ENCODE results near the gene BMERB1.
"Not testable (repeated sequence)": the region's sequence is repeated elsewhere in the genome, so short reads cannot be mapped to it uniquely, and the experiment has no call there.

The BMERB1 gene

DNA sequence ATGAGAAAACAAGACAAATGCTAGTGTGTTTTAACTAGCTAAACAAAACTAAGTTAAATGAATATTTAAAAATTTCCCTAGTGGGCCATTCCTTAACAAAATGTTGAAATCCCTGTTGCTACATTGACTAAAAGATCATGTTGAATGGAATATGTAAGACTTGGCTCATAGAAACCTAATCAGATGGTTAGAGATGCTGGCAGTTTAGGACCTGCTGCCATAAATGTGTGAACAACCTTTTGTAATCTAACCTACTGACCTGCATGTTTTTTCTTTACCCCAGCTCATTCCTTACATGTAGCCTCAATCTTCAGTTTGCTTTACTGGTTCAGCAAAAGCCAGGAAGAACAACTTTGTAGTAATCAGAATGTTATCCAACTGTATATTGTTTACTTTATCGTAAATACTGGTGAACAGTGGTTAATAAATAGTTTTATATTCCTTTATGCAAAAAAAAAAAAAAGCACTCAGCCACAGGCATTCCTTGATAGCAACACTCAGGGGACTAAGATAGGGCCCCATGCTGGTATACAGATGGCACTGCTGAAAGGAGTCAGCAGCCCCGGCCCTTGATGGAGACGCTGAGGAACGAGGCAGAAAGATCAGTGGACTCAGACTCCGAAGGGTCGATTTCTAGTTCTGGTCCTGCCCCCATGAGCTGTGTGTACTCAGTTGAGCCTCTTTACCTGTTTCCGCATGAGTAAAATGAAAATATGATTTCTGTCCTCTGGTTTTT is 130.4 kb downstream of the BMERB1 start:
- DNase-seq = no peak
- H3K27ac Mint-ChIP-seq = no peak overlapping the region
- H3K9me3 Mint-ChIP-seq = peaks cover 10% of the 10 kb centered on the region
- H3K4me1 Mint-ChIP-seq = peaks cover 45% of the 10 kb centered on the region
- H3K27me3 Mint-ChIP-seq (ENCODE audit: low read depth, poor library complexity) = no peaks in the 10 kb centered on the region
- TF ChIP-seq, protein P1, sequence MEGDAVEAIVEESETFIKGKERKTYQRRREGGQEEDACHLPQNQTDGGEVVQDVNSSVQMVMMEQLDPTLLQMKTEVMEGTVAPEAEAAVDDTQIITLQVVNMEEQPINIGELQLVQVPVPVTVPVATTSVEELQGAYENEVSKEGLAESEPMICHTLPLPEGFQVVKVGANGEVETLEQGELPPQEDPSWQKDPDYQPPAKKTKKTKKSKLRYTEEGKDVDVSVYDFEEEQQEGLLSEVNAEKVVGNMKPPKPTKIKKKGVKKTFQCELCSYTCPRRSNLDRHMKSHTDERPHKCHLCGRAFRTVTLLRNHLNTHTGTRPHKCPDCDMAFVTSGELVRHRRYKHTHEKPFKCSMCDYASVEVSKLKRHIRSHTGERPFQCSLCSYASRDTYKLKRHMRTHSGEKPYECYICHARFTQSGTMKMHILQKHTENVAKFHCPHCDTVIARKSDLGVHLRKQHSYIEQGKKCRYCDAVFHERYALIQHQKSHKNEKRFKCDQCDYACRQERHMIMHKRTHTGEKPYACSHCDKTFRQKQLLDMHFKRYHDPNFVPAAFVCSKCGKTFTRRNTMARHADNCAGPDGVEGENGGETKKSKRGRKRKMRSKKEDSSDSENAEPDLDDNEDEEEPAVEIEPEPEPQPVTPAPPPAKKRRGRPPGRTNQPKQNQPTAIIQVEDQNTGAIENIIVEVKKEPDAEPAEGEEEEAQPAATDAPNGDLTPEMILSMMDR (IDR thresholded peaks at IDR 0.05) = no peak
- H3K36me3 Mint-ChIP-seq (ENCODE audit: low read depth) = peaks cover 39% of the 10 kb centered on the region
- H3K4me3 Mint-ChIP-seq = no peak overlapping the region

DNA sequence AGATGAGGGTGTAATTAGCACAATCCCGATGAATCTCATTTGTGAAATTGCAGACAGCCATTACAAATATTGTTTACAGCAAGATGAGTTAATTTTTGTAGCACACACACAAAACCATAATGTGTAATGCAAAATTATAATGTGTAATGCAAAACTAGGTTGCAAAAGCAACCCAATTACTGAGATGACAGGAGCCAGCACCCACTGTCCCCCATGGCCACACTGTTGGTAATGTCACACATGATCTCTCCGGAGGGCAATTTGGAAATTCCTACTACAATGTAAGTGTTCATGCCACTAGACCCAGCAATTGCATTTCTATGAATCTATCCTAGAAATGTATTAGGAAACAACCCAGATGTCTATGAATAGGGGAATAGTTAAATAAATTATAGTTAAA is 131.7 kb downstream of the BMERB1 start:
- H3K27ac Mint-ChIP-seq = peak overlapping the region; percentile 72
- H3K36me3 Mint-ChIP-seq (ENCODE audit: low read depth) = peaks cover 48% of the 10 kb centered on the region
- H3K4me3 Mint-ChIP-seq = no peak overlapping the region
- TF ChIP-seq, protein P1 (IDR thresholded peaks at IDR 0.05) = no peak
- peaks cover 12% of the 10 kb centered on the region for H3K9me3 Mint-ChIP-seq
- H3K4me1 Mint-ChIP-seq = peaks cover 41% of the 10 kb centered on the region
- no peaks in the 10 kb centered on the region for H3K27me3 Mint-ChIP-seq (ENCODE audit: low read depth, poor library complexity)
- no peak for DNase-seq

DNA sequence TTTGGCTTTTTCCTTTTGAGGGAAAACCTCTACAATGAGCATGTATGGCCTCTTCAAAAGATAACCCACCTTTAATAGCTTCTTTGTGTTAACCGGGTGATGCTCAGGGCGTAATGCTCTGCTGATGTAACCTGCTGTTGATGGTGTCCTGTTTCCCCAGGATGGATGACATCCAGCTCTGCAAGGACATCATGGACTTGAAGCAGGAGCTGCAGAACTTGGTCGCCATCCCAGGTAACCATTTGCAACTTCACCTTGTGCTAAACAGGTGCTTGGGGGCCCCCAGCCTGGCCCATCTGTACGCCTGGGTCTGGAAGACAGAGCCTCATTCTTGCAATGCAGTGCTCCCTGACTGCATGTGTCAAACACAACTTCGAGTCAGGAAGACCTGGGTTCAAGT is 133.4 kb downstream of the BMERB1 start:
- no peak overlapping the region for H3K4me3 Mint-ChIP-seq
- no peak for DNase-seq
- H3K9me3 Mint-ChIP-seq = peaks cover 16% of the 10 kb centered on the region
- peaks cover 53% of the 10 kb centered on the region for H3K36me3 Mint-ChIP-seq (ENCODE audit: low read depth)
- no peaks in the 10 kb centered on the region for H3K27me3 Mint-ChIP-seq (ENCODE audit: low read depth, poor library complexity)
- H3K27ac Mint-ChIP-seq = no peak overlapping the region
- peaks cover 50% of the 10 kb centered on the region for H3K4me1 Mint-ChIP-seq
- TF ChIP-seq, protein P1 (IDR thresholded peaks at IDR 0.05) = no peak

DNA sequence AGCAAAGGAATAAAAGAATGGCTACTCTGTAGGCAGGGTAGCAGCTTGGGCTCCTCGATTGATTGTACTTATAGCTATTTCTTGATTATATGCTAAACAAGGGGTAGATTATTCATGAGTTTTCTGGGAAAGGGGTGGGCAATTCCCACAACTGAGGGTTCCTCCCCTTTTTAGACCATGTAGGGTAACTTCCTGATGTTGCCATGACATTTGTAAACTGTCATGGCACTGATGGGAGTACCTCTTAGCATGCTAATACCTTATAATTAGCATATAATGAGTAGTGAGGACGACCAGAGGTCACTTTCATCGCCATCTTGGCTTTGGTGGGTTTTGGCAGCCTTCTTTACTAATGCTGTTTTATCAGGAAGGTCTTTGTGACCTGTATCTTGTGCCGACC is 136.3 kb downstream of the BMERB1 start:
- H3K27me3 Mint-ChIP-seq (ENCODE audit: low read depth, poor library complexity); H3K9me3 Mint-ChIP-seq; DNase-seq; H3K27ac Mint-ChIP-seq; H3K4me3 Mint-ChIP-seq: not testable (repeated sequence)
- Mint-ChIP-seq H3K36me3 (ENCODE audit: low read depth) (peaks cover 65% of the 10 kb centered on the region), H3K4me1 (peaks cover 31% of the 10 kb centered on the region)

DNA sequence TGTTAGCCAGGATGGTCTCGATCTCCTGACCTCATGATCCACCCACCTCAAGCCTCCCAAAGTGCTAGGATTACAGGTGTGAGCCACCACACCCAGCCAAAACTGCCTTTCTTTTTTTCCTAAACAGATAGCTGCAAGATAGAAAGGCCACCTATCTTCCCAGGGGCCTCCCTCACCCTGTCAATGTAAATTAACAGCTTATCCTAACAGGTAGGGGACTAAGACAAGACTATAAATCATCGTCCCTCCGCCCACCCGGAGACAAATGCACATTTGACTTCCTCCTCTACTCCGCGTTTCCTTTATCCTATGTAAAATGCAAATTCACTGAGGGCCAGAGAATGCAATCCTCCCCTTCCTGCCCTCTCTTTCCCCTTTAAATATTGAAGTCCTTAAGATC is 137.2 kb downstream of the BMERB1 start:
- Mint-ChIP-seq H3K27ac (peak overlapping the region; percentile 92), H3K4me1 (peaks cover 27% of the 10 kb centered on the region), H3K36me3 (ENCODE audit: low read depth) (peaks cover 64% of the 10 kb centered on the region), H3K9me3 (peaks cover 7% of the 10 kb centered on the region), H3K27me3 (ENCODE audit: low read depth, poor library complexity) (no peaks in the 10 kb centered on the region), H3K4me3 (no peak overlapping the region)
- no peak for DNase-seq
- TF ChIP-seq, protein P1 (IDR thresholded peaks at IDR 0.05) = no peak

DNA sequence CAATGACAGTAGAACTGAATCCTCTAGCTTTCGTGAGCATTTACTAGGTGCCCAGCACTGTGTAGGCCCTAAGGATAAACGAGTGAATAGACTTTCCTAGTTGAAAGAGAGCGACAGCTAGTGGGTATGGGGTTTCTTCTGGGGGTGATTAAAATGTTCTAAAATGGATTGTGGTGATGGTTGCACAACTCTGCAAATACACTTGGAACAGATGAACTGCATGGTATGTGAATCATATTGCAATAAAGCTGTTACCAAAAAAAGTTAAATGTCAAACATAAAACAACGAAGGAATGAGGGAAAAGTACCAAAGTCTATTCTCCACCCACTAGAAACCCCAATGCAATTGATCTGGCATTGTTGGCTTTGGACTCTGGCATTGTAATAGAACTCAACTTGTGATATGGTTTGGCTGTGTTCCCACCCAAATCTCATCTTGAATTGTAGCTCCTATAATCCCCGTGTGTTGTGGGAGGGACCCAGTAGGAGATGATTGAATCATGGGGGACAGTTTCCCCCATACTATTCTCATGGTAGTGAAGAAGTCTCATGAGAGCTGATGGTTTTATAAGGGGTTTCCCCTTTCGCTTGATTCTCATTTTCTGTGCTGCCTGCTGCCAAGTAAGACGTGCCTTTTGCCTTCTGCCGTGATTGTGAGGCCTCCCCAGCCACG is 138.1 kb downstream of the BMERB1 start:
- DNase-seq = no peak
- Mint-ChIP-seq H3K27ac (peak overlapping the region; percentile 55), H3K27me3 (ENCODE audit: low read depth, poor library complexity) (no peaks in the 10 kb centered on the region), H3K4me1 (peaks cover 30% of the 10 kb centered on the region), H3K4me3 (no peak overlapping the region), H3K36me3 (ENCODE audit: low read depth) (peaks cover 74% of the 10 kb centered on the region), H3K9me3 (peaks cover 12% of the 10 kb centered on the region)
- TF ChIP-seq, protein P1 (IDR thresholded peaks at IDR 0.05) = no peak

Data from nephron progenitor cell (in vitro differentiated cells).